T-helper 2 cell treated with Interferon-gamma antibody and Interleukin-4, amounts not matched to agents 5 μg/mL and 100 μg/mL, for 36 hours (primary cell): ENCODE data around the gene NUP210.
"Not testable (repeated sequence)": the region's sequence is repeated elsewhere in the genome, so short reads cannot be mapped to it uniquely, and the experiment has no call there.

Experiments
- DNase-seq: peaks from one replicate; pipeline ENCODE4 v3.0.0; 2021; ENCODE audit warnings: low spot score
- H3K27ac Mint-ChIP-seq: one replicate; pipeline ENCODE4 v1.8.0; 2021; ENCODE audit warnings: mild to moderate bottlenecking, mixed read lengths
- H3K27me3 Mint-ChIP-seq: one replicate; pipeline ENCODE4 v1.8.0; 2021; ENCODE audit warnings: low read depth, mixed read lengths
- H3K36me3 Mint-ChIP-seq: one replicate; pipeline ENCODE4 v1.8.0; 2021; ENCODE audit warnings: low read depth, mixed read lengths
- H3K4me1 Mint-ChIP-seq: one replicate; pipeline ENCODE4 v1.8.0; 2021; ENCODE audit warnings: low read depth, mixed read lengths
- H3K4me3 Mint-ChIP-seq: one replicate; pipeline ENCODE4 v1.8.0; 2022; ENCODE audit warnings: mild to moderate bottlenecking, moderate library complexity, mixed read lengths
- H3K9me3 Mint-ChIP-seq: one replicate; pipeline ENCODE4 v1.8.0; 2021; ENCODE audit warnings: mixed read lengths

NUP210 gene

GRCh38 chr3:13451301-13451673 lies 31.2 kb upstream of the NUP210 start:
- no peaks in the 10 kb centered on the region for H3K9me3 Mint-ChIP-seq
- H3K4me1 Mint-ChIP-seq: peaks cover 14% of the 10 kb centered on the region
- peak overlapping the region; percentile 93 for H3K4me3 Mint-ChIP-seq
- H3K36me3 Mint-ChIP-seq: no peaks in the 10 kb centered on the region
- H3K27ac Mint-ChIP-seq: peak overlapping the region; percentile 87
- peak; percentile 40 for DNase-seq
- no peaks in the 10 kb centered on the region for H3K27me3 Mint-ChIP-seq

- not testable (repeated sequence) for H3K9me3 Mint-ChIP-seq, H3K27ac Mint-ChIP-seq, H3K4me1 Mint-ChIP-seq, H3K36me3 Mint-ChIP-seq, H3K27me3 Mint-ChIP-seq, H3K4me3 Mint-ChIP-seq, DNase-seq
Observed at GRCh38 chr3:13442882-13443281, 22.8 kb upstream of the NUP210 start.

DNA sequence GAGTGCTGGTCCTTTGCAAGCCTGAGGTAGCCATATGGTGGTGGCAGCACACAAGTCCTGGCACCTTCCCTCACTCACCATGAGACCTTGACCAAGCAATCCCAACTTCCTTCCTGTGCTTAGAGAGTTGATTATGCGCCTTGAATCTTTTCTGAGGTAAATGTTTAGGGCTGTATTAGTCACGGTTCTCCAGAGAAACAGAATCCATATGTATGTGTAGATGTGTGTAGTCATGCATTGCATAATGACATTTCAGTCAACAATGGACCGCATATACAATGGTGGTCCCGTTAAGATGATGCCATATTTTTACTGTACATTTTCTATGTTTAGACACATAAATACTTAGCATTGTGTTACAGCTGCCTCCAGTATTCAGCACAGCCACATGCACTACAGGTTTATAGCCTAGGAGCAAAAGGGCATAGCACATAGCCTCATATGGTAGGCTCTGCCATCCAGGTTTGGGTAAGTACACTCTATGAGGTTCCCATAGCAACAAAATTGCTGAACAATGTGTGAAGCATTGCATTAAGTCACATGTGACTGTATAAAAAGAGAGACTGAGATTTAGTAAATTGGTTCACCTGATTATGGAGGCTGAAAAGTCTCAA lies 20.2 kb upstream of the NUP210 start:
- no peak overlapping the region for H3K4me3 Mint-ChIP-seq
- H3K36me3 Mint-ChIP-seq: no peaks in the 10 kb centered on the region
- H3K27ac Mint-ChIP-seq: no peak overlapping the region
- no peaks in the 10 kb centered on the region for H3K9me3 Mint-ChIP-seq
- no peak for DNase-seq
- H3K27me3 Mint-ChIP-seq: peaks cover 12% of the 10 kb centered on the region
- no peaks in the 10 kb centered on the region for H3K4me1 Mint-ChIP-seq

DNA sequence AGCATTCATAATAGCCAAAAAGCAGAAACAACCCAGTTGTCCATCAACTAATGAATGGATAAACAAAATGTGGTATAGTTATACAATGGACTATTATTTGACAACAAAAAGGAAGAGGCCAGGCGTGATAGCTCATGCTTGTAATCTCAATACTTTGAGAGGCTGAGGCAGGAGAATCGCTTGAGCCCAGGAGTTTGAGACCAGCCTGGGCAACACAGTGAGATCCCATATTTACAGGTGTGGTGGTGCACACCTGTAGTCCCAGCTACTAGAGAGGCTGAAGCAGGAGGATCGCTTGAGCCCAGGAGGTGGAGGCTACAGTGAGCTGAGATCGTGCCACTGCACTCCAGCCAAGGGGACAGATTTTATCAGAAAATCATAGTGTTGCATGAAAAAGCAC lies 16.1 kb upstream of the NUP210 start:
- not testable (repeated sequence) for H3K9me3 Mint-ChIP-seq, H3K4me3 Mint-ChIP-seq, H3K36me3 Mint-ChIP-seq, DNase-seq, H3K4me1 Mint-ChIP-seq, H3K27ac Mint-ChIP-seq
- H3K27me3 Mint-ChIP-seq: peaks cover 27% of the 10 kb centered on the region

DNA sequence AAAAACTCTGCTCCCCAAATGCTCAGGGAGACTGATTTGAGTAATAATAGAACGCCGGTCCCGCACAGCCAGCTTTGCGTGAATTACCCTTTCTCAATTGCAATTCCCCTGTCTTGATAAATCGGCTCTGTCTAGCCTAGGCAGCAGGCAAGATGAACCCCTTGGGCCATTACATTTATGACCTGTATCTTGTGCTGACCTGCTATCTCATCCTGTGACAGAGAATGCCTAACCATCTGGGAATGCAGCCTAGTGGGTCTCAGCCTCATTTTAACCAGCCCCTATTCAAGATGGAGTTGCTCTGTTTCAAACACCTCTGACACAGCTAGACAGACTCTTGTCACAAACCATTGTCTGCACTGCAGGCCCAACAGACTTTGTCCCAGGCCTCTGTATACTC lies 13.8 kb upstream of the NUP210 start:
- DNase-seq: no peak
- Mint-ChIP-seq H3K9me3 (no peaks in the 10 kb centered on the region), H3K27ac (no peak overlapping the region), H3K36me3 (no peaks in the 10 kb centered on the region), H3K27me3 (peaks cover 27% of the 10 kb centered on the region), H3K4me1 (peaks cover 2% of the 10 kb centered on the region), H3K4me3 (no peak overlapping the region)

GRCh38 chr3:13432093-13432492 lies 12.0 kb upstream of the NUP210 start:
- peaks cover 24% of the 10 kb centered on the region for H3K27me3 Mint-ChIP-seq
- DNase-seq: no peak
- no peak overlapping the region for H3K4me3 Mint-ChIP-seq
- no peak overlapping the region for H3K27ac Mint-ChIP-seq
- H3K4me1 Mint-ChIP-seq: peaks cover 11% of the 10 kb centered on the region
- no peaks in the 10 kb centered on the region for H3K36me3 Mint-ChIP-seq
- H3K9me3 Mint-ChIP-seq: no peaks in the 10 kb centered on the region

DNA sequence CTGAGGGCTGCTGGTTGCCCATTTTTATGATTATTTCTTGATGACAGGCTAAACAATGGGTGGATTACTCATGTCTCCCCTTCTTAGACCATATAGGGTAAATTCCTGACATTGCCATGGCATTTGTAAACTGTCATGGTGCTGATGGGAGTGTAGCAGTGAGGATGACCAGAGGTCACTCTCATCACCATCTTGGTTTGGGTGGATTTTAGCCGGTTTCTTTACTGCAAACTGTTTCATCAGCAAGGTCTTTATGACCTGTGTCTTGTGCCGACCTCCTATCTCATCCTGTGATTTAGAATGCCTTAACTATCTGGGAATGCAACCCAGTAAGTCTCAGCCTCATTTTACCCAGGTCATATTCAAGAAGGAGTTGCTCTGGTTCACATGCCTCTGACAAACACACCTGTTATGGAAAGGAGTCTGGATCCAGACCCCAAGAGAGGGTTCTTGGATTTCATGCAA lies 10.3 kb upstream of the NUP210 start:
- H3K27ac Mint-ChIP-seq, H3K9me3 Mint-ChIP-seq, H3K36me3 Mint-ChIP-seq, DNase-seq, H3K4me3 Mint-ChIP-seq: not testable (repeated sequence)
- peaks cover 17% of the 10 kb centered on the region for H3K4me1 Mint-ChIP-seq
- peaks cover 15% of the 10 kb centered on the region for H3K27me3 Mint-ChIP-seq

DNA sequence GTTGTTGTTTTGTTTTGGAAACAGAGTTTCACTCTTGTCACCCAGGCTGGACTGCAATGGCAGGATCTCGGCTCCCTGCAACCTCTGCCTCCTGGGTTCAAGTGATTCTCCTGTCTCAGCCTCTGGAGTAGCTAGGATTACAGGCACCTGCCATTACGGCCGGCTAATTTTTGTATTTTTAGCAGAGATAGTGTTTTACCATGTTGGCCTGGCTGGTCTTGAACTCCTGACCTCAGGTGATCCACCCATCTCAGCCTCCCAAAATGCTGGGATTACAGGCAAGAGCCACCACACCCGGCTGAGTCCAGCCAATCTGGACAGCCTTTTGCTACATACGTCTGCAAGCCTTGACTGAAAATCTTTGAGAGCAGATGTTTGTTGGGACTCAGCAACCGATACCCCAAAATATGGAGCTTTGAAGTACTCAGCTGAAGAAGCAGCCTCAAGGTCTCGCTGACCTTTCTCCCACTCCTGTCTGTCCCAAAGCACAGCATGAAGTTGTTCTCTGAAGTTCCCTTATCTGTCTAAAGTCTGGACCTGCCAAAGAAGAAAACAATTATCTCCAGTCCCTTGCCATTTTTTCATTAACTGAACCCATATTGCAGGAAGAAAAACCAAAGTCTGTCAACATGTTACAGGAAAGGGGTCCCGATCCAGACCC lies 9.6 kb upstream of the NUP210 start:
- peaks cover 13% of the 10 kb centered on the region for H3K27me3 Mint-ChIP-seq
- H3K9me3 Mint-ChIP-seq: no peaks in the 10 kb centered on the region
- no peaks in the 10 kb centered on the region for H3K36me3 Mint-ChIP-seq
- H3K27ac Mint-ChIP-seq: no peak overlapping the region
- no peak overlapping the region for H3K4me3 Mint-ChIP-seq
- DNase-seq: no peak
- H3K4me1 Mint-ChIP-seq: peaks cover 24% of the 10 kb centered on the region

GRCh38 chr3:13428678-13429077 lies 8.6 kb upstream of the NUP210 start:
- H3K9me3 Mint-ChIP-seq, H3K27me3 Mint-ChIP-seq, H3K36me3 Mint-ChIP-seq, DNase-seq, H3K4me3 Mint-ChIP-seq, H3K27ac Mint-ChIP-seq: not testable (repeated sequence)
- H3K4me1 Mint-ChIP-seq: peaks cover 31% of the 10 kb centered on the region

DNA sequence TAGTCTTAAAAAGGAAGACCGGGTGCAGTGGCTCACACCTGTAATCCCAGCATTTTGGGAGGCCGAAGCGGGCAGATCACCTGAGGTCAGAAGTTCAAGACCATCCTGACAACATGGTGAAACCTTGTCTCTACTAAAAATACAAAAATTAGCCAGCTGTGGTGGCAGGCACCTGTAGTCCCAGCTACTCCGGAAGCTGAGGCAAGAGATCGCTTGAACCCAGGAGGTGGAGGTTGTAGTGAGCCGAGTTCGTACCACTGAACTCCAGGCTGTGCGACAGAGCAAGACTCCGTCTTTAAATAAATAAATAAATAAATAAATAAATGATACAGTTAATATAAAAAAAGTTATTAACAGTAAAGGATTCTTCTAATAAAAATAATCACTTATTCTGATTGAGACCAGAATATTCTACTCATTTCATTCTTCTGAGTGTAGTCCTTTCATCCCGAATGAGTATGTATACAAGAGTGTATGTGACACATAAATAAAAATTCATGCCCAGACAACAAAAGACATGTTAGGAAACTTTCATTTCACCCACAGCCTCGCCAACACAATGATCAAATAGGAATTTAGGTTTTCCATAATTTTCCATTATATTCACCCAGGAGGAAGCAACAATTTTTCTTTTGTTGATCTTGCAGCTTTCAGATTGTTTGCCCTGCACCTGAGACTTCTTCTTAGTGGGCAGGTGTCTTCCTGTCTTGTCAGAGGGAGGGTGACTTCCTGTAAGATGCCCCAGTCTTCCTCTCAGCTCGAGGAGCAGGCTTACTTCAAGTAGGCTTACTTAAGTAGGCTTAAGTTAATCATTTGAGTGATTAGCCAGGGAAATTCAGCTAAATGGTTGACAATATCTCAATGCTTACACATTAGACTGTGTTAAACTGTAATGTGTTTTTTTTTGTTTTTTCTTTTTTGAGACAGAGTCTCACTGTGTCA lies 7.8 kb upstream of the NUP210 start:
- no peaks in the 10 kb centered on the region for H3K36me3 Mint-ChIP-seq
- H3K4me3 Mint-ChIP-seq: peak overlapping the region; percentile 53
- H3K27me3 Mint-ChIP-seq: no peaks in the 10 kb centered on the region
- no peak for DNase-seq
- H3K27ac Mint-ChIP-seq: peak overlapping the region; percentile 70
- H3K4me1 Mint-ChIP-seq: peaks cover 31% of the 10 kb centered on the region
- no peaks in the 10 kb centered on the region for H3K9me3 Mint-ChIP-seq

GRCh38 chr3:13426591-13426990 lies 6.5 kb upstream of the NUP210 start:
- Mint-ChIP-seq H3K4me1 (peaks cover 40% of the 10 kb centered on the region), H3K9me3 (no peaks in the 10 kb centered on the region), H3K27ac (no peak overlapping the region), H3K27me3 (no peaks in the 10 kb centered on the region), H3K4me3 (no peak overlapping the region), H3K36me3 (no peaks in the 10 kb centered on the region)
- DNase-seq: no peak

DNA sequence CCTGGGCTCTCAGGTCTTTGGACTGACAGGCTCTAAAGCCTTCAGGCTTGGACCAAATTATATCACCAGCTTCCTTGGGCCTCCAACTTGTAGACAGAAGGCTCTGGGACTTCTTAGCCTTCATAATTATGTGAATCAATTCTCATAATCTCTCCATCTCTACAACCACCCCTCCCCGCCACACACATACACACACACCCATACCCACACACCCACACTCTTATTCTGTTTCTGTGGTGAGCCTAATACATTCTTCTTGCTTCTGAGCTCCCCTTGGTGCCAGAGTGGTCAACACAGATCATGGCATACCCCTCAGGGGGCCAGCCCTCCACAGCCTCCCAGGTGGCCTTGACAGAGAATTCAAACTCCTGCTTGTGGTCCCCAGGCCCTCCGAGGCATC lies 5.6 kb upstream of the NUP210 start:
- H3K27me3 Mint-ChIP-seq: no peaks in the 10 kb centered on the region
- no peak overlapping the region for H3K27ac Mint-ChIP-seq
- peaks cover 49% of the 10 kb centered on the region for H3K4me1 Mint-ChIP-seq
- no peaks in the 10 kb centered on the region for H3K9me3 Mint-ChIP-seq
- no peak for DNase-seq
- H3K4me3 Mint-ChIP-seq: no peak overlapping the region
- peaks cover 2% of the 10 kb centered on the region for H3K36me3 Mint-ChIP-seq

DNA sequence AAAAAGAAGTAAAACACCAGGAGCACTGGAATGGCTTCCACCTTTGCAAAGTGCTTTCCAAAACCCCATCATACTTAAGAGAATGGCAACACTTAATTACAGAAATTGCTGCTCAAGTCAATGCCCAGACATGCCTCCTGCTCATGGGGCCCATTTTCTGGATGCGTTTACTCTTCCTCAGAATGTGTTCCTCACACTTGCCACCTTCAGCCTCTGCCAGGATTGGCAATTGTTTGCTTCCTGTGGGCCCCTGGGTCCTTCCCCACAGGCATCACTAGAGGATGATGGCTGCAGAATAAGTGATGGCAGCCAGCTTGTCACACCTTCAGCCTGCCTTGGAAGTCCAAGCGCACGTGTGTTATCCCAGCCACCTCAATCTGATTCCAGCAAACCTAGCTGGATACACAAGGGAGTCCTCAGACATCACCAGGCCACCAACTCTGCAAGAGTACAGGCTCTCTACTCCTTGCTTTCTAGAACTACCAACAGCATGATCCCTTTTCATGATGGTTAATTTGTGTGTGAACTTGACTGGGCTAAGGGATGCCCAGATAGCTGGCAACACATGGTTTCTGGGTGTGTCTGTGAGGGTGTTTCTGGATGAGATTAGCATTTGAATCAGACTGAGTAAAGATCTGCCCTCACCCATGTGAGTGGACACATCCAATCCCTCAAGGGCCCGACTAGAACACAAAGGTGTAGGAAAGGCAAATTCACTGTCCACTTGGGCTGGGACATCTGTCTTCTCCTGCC lies 4.9 kb upstream of the NUP210 start:
- Mint-ChIP-seq H3K27me3 (no peaks in the 10 kb centered on the region), H3K27ac (no peak overlapping the region), H3K4me1 (peaks cover 49% of the 10 kb centered on the region)

More for the DNA sequence above, 4.9 kb upstream of the NUP210 start:
- Mint-ChIP-seq H3K4me3 (no peak overlapping the region), H3K36me3 (peaks cover 2% of the 10 kb centered on the region), H3K9me3 (no peaks in the 10 kb centered on the region)
- no peak for DNase-seq
